Globus pallidus (tissue), 1 donor: ENCODE data around the gene LMF2.
"Not testable (repeated sequence)": the region's sequence is repeated elsewhere in the genome, so short reads cannot be mapped to it uniquely, and the experiment has no call there.

Experiments used
- DNase-seq: peaks from one replicate; pipeline ENCODE4 v3.0.0-alpha.2; 2015; ENCODE audit warnings: low spot score

Gene LMF2

DNA sequence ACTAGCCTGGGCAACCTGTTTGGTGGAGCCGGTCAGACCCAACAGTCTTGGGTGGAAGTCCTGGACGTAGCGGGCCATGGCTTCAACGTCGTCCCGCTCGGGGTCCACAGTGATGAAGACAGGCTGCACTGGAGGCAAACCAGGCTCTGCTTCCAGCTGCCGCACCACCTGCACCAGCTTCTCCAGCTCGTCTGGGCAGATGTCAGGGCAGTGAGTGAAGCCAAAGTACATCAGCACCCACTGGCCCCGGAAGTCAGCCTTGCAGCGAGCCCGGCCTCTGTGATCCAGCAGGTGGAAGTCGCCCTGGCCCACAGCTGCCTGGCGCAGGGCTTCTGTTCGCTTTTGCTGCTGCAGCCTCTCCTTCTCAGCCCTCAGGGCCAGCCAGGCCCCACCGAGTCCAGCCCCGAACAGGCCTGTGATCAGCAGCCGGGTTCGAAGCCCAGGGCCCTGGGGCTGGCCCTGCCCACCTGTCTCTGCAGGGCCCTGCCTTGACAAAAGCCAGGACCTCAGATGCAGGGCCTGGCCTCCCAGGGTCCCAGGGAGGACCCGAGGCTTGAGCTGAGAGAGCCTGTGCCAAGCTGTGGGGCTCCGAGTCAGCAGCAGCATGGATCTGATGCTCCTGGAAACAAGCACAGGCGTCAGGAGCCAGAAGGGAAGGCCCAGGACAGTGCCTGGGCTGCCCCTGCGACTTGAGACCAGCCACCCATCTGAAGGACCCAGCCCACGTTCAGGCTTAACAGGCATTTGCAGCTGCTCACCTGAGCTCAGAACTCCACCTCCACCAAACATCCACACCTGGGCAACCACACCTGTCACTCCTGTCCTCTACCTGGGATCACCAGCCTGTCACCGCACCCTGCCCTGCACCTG lies 16.5 kb upstream of the LMF2 start:
- DNase-seq = no peak

DNA sequence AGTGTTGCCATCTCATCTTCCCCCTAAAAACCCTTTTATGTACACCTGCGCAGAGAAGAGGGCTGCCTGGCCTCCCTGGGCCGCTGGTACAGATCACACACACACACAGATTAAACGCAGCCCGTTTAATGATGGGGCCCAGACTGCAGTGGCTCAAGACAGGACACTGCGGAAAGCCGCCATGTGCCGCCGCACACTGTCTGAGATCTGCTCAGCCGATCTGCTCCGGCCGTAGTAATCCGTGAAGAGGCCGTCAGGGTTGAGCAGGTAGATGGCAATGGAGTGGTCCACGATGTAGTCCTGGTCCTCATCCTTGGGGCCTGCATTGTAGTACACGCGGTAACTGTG lies 15.9 kb upstream of the LMF2 start:
- no peak for DNase-seq

DNA sequence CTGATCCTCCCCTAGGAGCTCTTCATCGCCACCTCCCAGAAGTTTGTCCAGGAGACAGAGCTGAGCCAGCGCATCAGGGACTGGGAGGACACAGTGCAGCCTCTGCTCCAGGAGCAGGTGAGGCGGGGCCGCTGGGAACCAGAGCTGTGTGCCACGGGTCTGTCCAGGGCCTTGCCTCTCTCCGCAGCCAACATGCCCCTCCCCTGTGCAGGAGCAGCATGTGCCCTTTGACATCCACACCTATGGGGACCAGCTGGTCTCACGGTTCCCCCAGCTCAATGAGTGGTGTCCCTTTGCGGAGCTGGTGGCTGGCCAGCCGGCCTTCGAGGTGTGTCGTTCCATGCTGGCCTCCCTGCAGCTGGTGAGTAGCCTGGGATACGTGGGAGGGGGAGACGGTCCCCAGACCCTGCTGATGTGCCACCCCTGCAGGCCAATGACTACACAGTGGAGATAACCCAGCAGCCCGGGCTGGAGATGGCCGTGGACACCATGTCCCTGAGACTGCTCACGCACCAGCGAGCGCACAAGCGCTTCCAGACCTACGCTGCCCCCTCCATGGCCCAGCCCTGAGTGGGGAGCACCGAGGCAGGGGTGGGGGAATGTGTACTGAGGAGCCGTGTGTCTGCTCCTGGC lies 15.4 kb upstream of the LMF2 start:
- no peak for DNase-seq

DNA sequence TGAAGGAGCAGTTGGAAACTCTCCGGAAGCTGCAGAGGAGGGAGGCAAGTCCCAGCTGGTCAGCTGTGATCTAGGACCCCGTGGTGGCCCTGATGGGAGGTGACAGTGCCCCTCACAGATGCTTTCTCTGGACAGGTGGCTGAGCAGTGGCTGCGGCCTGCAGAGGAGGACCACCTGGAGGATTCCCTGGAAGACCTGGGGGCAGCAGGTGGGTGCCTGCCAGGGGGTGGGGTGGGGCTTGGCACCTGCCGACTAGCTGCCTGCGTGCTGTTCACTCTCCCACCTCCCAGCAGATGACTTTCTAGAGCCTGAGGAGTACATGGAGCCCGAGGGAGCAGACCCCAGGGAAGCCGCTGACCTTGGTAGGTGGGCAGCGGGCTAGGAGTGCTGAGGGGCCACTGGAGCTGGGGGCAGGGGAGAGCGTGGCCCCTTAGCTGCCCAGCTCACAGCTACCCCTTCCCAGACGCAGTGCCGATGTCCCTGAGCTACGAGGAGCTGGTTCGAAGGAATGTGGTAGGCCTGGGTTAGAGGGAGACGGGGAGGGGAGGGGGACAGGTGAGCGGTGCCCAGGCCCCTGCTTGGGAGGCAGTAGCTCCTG lies 14.8 kb upstream of the LMF2 start:
- no peak for DNase-seq

DNA sequence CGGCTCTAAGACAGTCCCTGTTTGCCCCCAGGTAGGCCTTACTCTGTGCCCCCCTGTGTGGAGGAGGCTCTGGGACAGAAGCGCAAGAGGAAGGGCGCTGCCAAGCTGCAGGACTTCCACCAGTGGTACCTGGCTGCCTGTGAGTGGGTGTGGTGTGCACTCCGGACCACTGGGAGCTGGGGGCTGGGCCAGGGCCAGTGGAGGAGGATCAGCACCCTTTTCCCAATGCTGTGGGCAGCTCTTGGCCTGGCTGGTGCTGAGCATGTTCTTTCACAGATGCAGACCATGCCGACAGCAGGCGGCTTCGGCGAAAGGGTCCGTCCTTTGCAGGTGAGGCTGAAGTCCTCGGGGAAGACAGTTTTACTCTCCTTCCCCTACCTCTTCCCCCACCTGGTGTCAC lies 14.2 kb upstream of the LMF2 start:
- no peak for DNase-seq

DNA sequence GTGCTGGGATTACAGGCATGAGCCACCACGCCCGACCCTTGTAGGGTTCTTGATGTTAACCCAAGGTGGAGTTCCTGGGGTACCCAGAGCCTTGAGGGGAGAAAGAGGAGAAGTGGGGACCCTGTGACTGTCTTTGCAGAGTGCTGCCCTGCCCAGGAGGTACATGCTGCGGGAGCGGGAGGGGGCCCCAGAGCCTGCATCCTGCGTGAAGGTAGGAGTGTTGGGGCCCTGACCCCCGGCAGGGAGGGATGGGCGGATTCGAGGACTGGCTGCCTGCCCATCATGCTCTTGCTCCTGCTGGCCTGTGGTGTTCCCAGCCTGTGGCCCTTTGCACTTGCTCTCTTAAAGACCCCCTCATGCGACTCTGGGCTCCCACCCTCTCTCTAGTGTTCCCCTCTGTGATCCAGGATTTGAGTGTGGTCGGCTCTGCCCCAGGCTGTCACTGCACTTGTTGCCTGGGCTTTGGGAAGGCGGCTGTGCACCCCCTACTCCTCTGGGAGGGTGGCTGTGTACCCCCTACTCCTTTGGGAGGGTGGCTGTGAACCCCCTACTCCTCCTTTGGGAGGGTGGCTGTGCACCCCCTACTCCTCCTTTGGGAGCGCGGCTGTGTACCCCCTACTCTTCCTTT lies 13.4 kb upstream of the LMF2 start:
- no peak for DNase-seq

DNA sequence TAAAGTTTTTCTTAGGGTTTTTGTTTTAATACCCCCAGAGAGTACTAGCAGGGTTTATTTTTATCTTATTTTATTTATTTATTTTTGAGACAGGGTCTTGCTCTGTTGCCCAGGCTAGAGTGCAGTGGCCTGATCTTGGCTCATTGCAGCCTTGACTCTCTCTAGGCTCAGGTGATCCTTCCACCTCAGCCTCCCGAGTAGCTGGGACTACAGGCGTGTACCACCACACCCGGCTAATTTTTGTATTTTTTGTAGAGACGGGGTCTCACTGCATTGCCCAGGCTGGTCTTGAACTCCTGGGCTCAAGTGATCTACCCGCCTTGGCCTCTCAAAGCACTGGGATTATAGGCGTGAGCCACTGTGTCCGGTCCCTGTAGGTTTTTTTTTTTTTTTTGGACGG lies 12.7 kb upstream of the LMF2 start:
- not testable (repeated sequence) for DNase-seq

DNA sequence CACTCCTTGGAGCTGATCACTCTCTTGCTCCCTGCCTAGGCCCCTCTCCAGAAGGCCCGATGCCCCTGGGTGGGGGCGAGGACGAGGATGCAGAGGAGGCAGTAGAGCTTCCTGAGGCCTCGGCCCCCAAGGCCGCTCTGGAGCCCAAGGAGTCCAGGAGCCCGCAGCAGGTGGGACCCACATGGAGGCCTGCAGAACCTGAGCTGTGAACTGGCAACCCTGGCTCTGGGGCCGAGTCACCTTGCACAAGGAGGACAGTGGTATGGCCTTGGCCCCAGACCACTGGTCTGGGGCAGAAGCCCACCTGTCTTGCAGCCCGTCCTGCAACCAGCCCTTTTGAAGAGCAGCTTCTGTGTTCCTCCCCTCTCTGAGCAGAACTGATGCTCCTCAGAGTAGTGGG lies 11.6 kb upstream of the LMF2 start:
- no peak for DNase-seq

DNA sequence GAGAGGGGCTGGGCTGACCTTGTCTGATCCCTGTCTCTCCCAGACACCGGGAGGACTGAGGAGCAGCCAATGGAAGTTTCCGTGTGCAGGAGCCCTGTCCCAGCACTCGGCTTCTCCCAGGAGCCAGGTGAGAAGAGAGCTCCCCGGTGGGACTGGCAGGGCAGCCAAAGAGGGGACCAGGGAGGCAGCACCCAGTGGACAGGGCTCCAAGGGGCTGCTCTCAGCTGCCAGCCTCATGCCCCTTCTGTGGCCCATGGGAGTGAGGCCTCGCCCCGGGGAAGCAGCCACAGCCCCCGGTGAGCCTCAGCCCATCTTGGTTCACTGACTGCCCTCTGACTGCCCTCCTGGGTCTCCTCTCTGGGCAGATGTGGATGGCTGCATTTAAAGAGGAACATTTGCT lies 11.1 kb upstream of the LMF2 start:
- DNase-seq = no peak

DNA sequence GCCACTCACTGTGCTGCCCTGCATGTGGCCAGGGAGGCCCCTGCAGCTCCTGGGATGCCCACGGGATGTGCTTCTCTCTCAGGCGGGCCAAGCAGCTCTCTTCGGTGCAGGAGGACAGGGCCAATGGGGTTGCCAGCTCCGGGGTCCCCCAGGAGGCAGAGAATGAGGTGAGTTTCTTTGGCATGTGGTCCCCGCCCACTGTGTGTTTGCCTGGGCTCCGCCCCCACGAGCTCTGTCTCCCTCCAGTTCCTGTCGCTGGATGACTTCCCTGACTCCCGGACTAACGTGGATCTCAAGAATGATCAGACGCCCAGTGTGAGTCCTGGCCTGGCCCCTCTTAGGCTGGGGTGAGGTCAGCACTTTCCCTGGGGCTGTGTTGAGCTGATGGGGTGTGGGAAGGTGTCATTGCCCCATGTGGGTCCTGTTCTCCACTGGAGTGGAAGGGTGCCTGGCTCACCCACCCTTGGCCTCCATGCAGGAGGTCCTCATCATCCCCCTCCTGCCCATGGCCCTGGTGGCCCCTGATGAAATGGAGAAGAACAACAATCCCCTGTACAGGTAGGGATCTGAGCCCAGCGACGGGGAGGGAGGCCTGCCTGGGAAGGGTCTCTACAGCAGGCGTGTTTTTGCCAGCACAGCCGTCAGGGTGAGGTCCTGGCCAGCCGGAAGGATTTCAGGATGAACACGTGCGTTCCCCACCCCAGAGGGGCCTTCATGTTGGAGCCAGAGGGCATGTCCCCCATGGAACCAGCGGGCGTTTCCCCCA lies 10.2 kb upstream of the LMF2 start:
- no peak for DNase-seq

DNA sequence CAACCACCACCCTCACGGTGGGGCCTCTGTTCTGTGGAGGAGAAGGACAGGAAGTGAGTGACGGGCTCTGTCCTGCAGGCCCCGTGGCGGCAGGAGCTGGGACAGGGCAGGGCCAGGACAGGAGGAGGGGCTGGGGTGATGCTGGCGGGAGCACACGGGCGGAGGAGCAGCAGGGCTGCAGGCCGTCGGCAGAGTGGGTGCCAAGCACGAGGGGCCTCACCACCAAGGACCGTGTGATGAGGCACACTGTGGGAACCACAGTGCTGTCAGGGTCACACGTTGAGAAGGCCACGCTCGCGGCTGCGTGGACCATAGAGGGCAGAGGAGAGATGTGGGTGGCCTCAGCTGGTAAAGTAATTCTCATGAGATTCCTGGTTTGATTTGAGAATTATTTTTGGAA lies 9.4 kb upstream of the LMF2 start:
- no peak for DNase-seq

DNA sequence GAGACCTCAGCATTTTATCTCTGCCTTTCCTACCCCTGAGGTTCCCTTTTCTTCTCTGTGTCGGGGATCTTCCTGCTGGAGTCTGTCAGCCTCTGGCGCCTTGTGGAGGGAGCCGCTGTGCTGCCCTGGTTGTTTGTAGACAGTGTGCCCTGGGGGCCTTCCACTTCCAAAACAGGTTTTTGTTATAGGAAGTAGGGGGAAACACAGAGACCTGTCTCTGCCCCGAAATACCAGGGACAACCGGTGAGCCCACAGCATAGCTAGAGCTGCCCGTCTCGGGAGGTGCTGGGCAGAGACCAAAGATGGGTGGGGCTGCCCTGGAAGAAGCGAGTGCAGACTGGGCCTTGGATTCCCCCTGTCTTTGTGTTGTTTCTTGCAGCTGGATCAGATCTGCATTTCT lies 8.6 kb upstream of the LMF2 start:
- DNase-seq = no peak

DNA sequence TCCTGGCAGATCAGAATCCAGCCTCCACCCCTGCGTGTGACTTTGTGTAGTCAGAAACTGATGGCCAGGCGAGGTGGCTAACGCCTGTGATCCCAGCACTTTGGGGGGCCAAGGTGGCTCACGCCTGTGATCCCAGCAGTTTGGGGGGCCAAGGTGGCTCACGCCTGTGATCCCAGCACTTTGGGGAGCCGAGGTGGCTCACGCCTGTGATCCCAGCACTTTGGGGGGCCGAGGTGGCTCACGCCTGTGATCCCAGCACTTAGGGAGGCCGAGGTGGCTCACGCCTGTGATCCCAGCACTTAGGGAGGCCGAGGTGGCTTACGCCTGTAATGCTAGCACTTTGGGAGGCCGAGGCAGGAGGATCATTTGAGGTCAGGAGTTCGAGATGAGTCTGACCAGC lies 5.7 kb upstream of the LMF2 start:
- no peak for DNase-seq

DNA sequence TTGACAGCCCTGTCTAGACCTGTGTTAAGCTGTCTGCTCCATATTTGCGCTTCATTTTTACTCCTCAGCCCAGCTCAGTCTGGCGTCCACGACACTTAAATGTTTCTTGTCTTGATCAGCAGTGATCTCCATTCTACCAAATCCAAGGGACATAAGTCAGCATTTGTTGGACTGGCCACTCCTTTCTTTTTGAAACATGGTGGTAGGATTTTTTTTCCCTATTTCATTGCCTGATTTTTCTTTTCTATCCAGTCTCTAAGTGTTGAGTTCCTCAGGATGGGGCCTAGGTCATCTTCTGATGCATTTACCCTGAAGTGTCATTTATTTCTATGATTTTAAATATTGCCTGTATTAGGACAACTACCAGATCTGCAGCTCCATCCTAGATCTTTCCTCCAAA lies 1.4 kb upstream of the LMF2 start:
- DNase-seq = no peak

DNA sequence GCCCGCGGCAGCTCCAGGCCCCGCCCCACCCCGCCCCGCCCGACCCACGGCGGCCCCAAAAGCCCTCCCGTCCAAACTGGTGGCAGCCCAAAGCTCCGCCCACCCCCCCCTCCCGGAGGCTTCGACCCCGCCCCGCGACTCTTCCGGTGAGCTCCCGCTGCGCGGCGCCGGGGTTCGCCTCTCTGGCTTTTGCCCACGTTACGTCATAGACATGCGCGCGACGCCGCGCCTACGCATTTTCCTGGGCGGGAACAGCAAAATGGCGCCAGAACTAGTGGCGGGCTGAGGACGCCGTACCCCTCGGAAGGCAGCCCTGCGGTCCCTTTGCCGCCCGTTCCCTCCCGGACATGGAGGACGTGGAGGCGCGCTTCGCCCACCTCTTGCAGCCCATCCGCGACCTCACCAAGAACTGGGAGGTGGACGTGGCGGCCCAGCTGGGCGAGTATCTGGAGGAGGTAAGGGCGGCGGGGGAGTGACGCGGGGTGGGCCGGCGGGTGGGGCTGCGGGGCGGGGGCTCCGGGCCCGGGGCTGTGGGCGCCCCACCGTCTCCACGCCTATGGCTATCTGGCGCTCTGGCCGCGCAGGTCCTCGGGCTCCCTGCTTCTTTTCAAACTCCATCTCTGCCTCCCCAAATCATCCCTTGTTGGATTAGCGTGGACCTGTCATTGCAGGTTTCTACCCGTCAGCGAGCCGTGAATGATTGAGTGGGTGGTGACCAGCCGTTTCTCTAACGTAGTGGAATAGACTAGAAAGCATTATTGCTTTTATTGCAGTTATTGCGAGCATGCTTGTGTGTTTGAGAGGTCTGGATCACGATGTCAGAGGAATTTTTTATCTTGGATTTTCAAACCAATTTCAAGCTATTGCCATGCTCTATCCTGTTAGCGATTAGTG lies 736 bp upstream of the LMF2 start, which contains the start of gene NCAPH2:
Gene NCAPH2 (plus strand): TSS at position 234 of the 894 bp plus-strand sequence. CDS start 114 bp downstream, at position 348.
- no peak for DNase-seq

DNA sequence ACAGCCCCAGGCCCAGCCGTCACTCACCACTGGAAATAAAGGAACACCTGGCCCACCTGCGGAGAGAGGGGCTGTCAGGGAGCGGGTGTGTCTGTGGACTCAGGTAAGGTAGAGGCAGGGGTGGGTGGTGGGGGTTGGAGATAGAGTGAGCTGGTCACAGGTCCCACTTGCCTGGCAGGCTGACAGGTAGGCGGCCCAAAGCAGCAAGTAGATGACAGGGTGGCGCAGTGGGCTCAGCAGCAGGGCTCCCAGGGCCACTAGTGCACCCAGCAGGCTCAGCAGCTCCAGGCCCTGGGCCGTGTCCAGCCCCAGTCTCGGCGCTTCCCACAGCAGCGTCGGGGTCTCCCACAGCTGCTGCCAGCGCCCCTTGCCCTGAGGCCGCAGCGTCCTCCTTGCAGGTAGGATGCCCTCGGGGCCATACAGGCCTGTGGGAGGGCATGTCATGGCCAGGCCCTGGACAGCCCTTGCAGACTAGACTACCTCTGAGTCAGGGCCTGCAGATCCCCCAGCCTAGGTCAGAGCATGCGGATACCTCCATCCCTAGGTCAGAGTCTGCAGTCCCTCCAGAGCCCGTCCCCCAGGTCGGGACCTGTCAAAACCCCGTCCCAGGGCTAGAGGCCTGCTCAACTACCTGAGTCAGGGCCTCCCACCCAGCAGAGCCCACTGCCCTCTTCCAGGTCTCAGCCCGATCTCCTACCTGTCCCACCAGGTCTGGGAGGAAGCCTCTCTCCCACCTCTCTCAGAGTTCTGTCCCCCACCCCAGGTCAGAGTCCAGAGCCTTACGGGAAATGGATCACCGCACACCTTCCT lies 686 bp downstream of the LMF2 start:
- DNase-seq = no peak

DNA sequence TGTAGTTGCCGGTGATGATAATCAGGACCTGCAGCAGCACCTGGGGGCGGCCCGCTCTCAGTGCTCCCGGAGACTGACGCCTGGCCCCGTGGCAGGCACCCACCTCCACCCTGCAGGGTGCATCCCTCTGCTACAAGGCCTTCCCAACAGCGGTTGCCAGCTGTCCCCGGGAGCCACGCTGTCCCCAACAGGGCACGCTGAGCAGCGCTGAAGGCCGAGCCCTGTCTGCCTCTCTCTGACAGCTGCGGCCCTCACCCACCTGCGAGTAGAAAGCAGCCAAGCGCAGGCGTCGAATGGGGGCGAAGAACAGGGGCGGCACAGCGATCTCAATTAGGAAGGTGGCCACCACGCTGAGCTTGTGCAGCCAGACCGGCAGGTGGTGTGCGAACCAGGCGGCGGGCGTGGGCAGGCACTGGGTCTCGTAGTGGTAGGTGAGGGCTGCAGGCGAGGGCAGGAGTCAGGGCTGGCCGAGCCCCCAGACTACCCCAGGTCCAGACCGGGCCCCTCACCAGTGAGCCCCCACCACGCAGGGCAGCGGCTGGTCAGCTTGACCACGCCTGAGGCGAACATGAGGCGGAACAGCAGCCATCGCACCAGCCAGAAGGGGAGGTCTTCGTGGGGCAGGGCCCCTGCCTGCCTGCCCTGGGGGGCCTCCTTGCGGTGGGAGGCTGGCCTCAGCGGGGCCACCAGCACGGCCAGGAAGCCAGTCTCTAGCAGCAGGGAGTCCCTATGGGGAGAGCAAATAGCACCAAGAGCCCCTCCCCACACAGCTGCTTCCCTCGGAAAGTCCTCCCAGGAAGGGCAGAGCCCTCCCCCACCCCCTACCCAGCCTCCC lies 1.5 kb downstream of the LMF2 start:
- DNase-seq = no peak

DNA sequence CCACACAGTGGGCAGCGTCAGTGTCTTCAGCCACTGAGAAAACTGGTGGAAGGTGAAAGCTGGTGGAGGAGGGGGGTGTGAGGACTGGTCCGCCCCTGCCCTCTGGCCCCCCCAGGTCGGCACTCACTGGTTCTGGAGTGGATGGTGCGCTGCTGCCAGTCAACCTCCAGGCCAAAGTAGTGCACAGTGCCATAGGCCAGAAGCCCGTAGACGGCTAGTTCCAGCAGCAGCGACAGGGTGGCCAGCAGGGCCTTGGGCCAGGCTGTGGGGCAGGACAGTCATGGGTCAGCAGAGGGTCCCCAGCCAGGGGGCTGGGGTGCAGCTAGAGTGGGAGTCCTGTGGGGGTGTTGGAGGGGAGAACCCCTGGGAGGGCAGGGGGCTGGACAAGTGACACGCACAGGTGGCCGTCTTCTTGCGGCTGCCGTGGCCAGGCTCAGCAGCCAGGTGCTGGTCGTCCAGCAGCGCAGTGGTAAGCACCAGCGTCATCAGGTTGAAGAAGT lies 2.2 kb downstream of the LMF2 start:
- DNase-seq = no peak
